HG03439 (cell line): ENCODE data around the gene C2CD4B.

Source experiments
- ATAC-seq: cut with Tn5 transposase; IDR thresholded peaks from one replicate; pipeline ENCODE4 v1.9.1; 2021; ENCODE audit warnings: mild to moderate bottlenecking, moderate library complexity; ENCODE audit not compliant: unreplicated experiment

The C2CD4B gene

GRCh38 chr15:62150445-62150844, 14.6 kb downstream of the C2CD4B start:
- ATAC-seq: no peak

- no peak for ATAC-seq
Measured at GRCh38 chr15:62149729-62150128, 15.4 kb downstream of the C2CD4B start.

GRCh38 chr15:62147551-62147950, 17.5 kb downstream of the C2CD4B start:
- ATAC-seq: no peak

GRCh38 chr15:62147149-62147548, 17.9 kb downstream of the C2CD4B start:
- ATAC-seq: no peak

- no peak for ATAC-seq
Measured at GRCh38 chr15:62145015-62145735, 19.9 kb downstream of the C2CD4B start.

GRCh38 chr15:62142736-62143135, 22.3 kb downstream of the C2CD4B start:
- ATAC-seq: no peak

GRCh38 chr15:62141643-62142588, 23.2 kb downstream of the C2CD4B start:
- no peak for ATAC-seq

- no peak for ATAC-seq
Measured at GRCh38 chr15:62141200-62141599, 23.9 kb downstream of the C2CD4B start.

- no peak for ATAC-seq
Measured at GRCh38 chr15:62138124-62138523, 27.0 kb downstream of the C2CD4B start.

- no peak for ATAC-seq
Measured at GRCh38 chr15:62136911-62137865, 27.9 kb downstream of the C2CD4B start.

- no peak for ATAC-seq
Measured at GRCh38 chr15:62135532-62136134, 29.5 kb downstream of the C2CD4B start.

- ATAC-seq: no peak
Measured at GRCh38 chr15:62133141-62133540, 31.9 kb downstream of the C2CD4B start.

GRCh38 chr15:62128916-62129315, 36.2 kb downstream of the C2CD4B start:
- ATAC-seq: no peak

- no peak for ATAC-seq
Measured at GRCh38 chr15:62126364-62126763, 38.7 kb downstream of the C2CD4B start.

GRCh38 chr15:62125773-62126172, 39.3 kb downstream of the C2CD4B start:
- no peak for ATAC-seq

- ATAC-seq: no peak
Measured at GRCh38 chr15:62124973-62125303, 40.1 kb downstream of the C2CD4B start.

- no peak for ATAC-seq
Measured at GRCh38 chr15:62124176-62124972, 40.7 kb downstream of the C2CD4B start.

- ATAC-seq: no peak
Measured at GRCh38 chr15:62122249-62122648, 42.8 kb downstream of the C2CD4B start.

- ATAC-seq: no peak
Measured at GRCh38 chr15:62121273-62122015, 43.6 kb downstream of the C2CD4B start.
